GM23248 (cell line): Measurements from ENCODE around the gene USP53. TPM values are rescaled to one million over a fixed set of nuclear protein-coding genes. Genes with fewer than 3 reads are reported as not detected.
A peak's percentile ranks its signal among the peaks of the same experiment; 100 is the strongest.

Experiments
- DNase-seq: peaks from one replicate; pipeline ENCODE4 v3.0.0-alpha.2; 2015
- H2AFZ ChIP-seq: fragments of 200-600 bp; sonication (generic); 2 replicates; pipeline ENCODE4 v1.6.1; 2016; ENCODE audit warnings: antibody characterized with exemption
- H3F3A ChIP-seq: fragments of 200-600 bp; sonication (generic); 2 replicates; pipeline ENCODE4 v1.6.1; 2016; ENCODE audit warnings: mild to moderate bottlenecking, antibody characterized with exemption, mixed run types; ENCODE audit not compliant: insufficient read depth
- H3K27ac ChIP-seq: fragments of 200-600 bp; sonication (generic); 2 replicates; pipeline ENCODE4 v1.5.1; 2016; ENCODE audit warnings: mild to moderate bottlenecking
- H3K27me3 ChIP-seq: fragments of 200-600 bp; sonication (generic); replicated peaks from 2 replicates; pipeline ENCODE4 v1.6.1; 2016; ENCODE audit warnings: mild to moderate bottlenecking; ENCODE audit not compliant: insufficient read depth
- H3K36me3 ChIP-seq: fragments of 200-600 bp; sonication (generic); 2 replicates; pipeline ENCODE4 v1.6.1; 2016; ENCODE audit warnings: low read depth, mild to moderate bottlenecking
- H3K4me1 ChIP-seq: fragments of 200-600 bp; sonication (generic); 2 replicates; pipeline ENCODE4 v1.6.1; 2016; ENCODE audit warnings: mild to moderate bottlenecking; ENCODE audit not compliant: insufficient read depth
- H3K4me2 ChIP-seq: fragments of 200-600 bp; sonication (generic); one replicate; pipeline ENCODE4 v1.6.1; 2016; ENCODE audit warnings: mild to moderate bottlenecking; ENCODE audit not compliant: unreplicated experiment
- H3K4me3 ChIP-seq: fragments of 200-600 bp; sonication (generic); 2 replicates; pipeline ENCODE4 v1.5.1; 2016; ENCODE audit warnings: mild to moderate bottlenecking
- H3K79me2 ChIP-seq: fragments of 200-600 bp; sonication (generic); 2 replicates; pipeline ENCODE4 v1.6.1; 2016; ENCODE audit warnings: mild to moderate bottlenecking; ENCODE audit not compliant: insufficient read depth
- H3K9ac ChIP-seq: fragments of 200-600 bp; sonication (generic); 2 replicates; pipeline ENCODE4 v1.6.1; 2016; ENCODE audit warnings: mild to moderate bottlenecking
- H3K9me2 ChIP-seq: fragments of 200-600 bp; sonication (generic); 2 replicates; pipeline ENCODE4 v1.6.1; 2016; ENCODE audit warnings: mixed run types, mild to moderate bottlenecking, moderate library complexity; ENCODE audit not compliant: insufficient read depth
- H3K9me3 ChIP-seq: fragments of 200-600 bp; sonication (generic); one replicate; pipeline ENCODE4 v1.6.1; 2017; ENCODE audit warnings: low read depth
- H4K20me1 ChIP-seq: fragments of 200-600 bp; sonication (generic); 2 replicates; pipeline ENCODE4 v1.6.0; 2016; ENCODE audit not compliant: insufficient read depth
- EZH2 ChIP-seq: fragments of 200-600 bp; sonication (generic); IDR thresholded peaks from 2 replicates; pipeline ENCODE4 v1.6.1; 2018; ENCODE audit warnings: antibody characterized with exemption, mild to moderate bottlenecking; ENCODE audit not compliant: insufficient read depth, poor library complexity, severe bottlenecking
- EZH2phosphoT487 ChIP-seq: fragments of 200-600 bp; sonication (generic); IDR thresholded peaks from 2 replicates; pipeline ENCODE4 v1.6.1; 2018; ENCODE audit warnings: antibody characterized with exemption, moderate library complexity, mild to moderate bottlenecking, low read depth; ENCODE audit not compliant: insufficient read depth
- WGBS, 2 experiments: methylation state at CpG; one replicate each; pipeline ENCODE4 v1.1.6; 2015 to 2017; ENCODE audit warnings: low lambda C conversion rate in 2 of 2, low coverage in 1 of 2; ENCODE audit errors: missing lambda C conversion rate in 2 of 2; 5-methylcytosine and 5-hydroxymethylcytosine counted together
- in situ Hi-C: fragments of 300-500 bp; cut with MboI; formaldehyde crosslinking; loops from 2 replicates; pipeline ENCODE4 v1.15.0; 2020
- polyA plus RNA-seq: library from polyadenylated mRNA; unstranded; fragments of >200 nt; fragmentation: Nextera tagmentation; extraction: Ambion mirVana; gene quantifications from 2 replicates; pipeline ENCODE4 v1.2.1, GENCODE V29; 2016
- total RNA-seq: library from RNA; depleted of rRNA; stranded (reverse); fragments of >200 nt; shearing (Covaris generic); gene quantifications from 2 replicates; pipeline ENCODE4 v1.2.3, GENCODE V29; 2014

The USP53 gene
- total and polyA plus RNA-seq, 2 experiments from 2014 or later, result 26.0 to 42.4 TPM

DNA sequence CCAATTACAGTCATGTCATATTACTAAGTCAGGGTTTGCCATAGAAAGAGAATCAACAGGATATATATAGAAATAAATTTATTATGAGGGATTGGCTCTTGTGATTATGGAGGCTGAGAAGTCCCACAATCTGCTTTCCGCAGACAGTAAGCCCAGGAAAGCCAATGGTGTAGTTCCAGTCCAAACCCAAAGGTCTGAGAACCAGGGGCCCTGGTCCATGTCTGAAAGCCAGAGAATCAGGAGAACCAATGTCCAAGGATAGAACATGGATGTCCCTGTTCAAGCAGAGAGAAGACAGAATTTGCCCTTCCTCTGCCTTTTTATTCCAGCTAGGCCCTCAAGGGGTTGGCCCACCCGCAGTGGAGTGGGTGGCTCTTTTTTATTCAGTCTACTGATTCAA is 83.8 kb downstream of the USP53 start:
- DNase-seq, result no peak
- 94 to 96% methylated on average over 2 of the region's 2 CpGs for WGBS, 2 experiments
- in situ Hi-C loops, result loop anchor here (10.0 kb wide), 1 partner anchor 312 kb away; no protein-coding TSS in a partner anchor
- no peak overlapping the region for H3K9ac ChIP-seq
- TF ChIP-seq EZH2, result no peak
- no peak for TF ChIP-seq EZH2phosphoT487
- no peaks in the 10 kb centered on the region for H4K20me1 ChIP-seq
- H3K9me2 ChIP-seq, result no peaks in the 10 kb centered on the region
- no peak overlapping the region for H3K27ac ChIP-seq
- no peak overlapping the region for H2AFZ ChIP-seq
- no peak overlapping the region for H3K4me2 ChIP-seq
- peaks cover 79% of the 10 kb centered on the region for H3F3A ChIP-seq
- peaks cover 59% of the 10 kb centered on the region for H3K79me2 ChIP-seq
- peaks cover 51% of the 10 kb centered on the region for H3K36me3 ChIP-seq
- no peak overlapping the region for H3K4me3 ChIP-seq
- no peaks in the 10 kb centered on the region for H3K27me3 ChIP-seq
- peaks cover 15% of the 10 kb centered on the region; the same call in 1 of the 2 replicates for H3K4me1 ChIP-seq
- H3K9me3 ChIP-seq, result no peaks in the 10 kb centered on the region

- Histone ChIP-seq H3K4me3 (peak overlapping the region; percentile 82), H3K9me3 (no peaks in the 10 kb centered on the region), H3K27me3 (no peaks in the 10 kb centered on the region), H4K20me1 (no peaks in the 10 kb centered on the region), H3K4me1 (peaks cover 15% of the 10 kb centered on the region; the same call in 1 of the 2 replicates), H3K9ac (peak overlapping the region; percentile 87), H3K4me2 (peak overlapping the region; percentile 86), H3F3A (peaks cover 75% of the 10 kb centered on the region), H3K9me2 (no peaks in the 10 kb centered on the region), H2AFZ (no peak overlapping the region), H3K79me2 (peaks cover 59% of the 10 kb centered on the region), H3K27ac (no peak overlapping the region), H3K36me3 (peaks cover 42% of the 10 kb centered on the region)
- in situ Hi-C loops, result loop anchor here (10.0 kb wide), 1 partner anchor 313 kb away; no protein-coding TSS in a partner anchor
- TF ChIP-seq EZH2phosphoT487, result no peak
- TF ChIP-seq EZH2, result no peak
- 96 to 97% methylated on average over 1 of the region's 1 CpG for WGBS, 2 experiments
- no peak for DNase-seq
Observed at GRCh38 chr4:119297795-119298194, 85.3 kb downstream of the USP53 start.

DNA sequence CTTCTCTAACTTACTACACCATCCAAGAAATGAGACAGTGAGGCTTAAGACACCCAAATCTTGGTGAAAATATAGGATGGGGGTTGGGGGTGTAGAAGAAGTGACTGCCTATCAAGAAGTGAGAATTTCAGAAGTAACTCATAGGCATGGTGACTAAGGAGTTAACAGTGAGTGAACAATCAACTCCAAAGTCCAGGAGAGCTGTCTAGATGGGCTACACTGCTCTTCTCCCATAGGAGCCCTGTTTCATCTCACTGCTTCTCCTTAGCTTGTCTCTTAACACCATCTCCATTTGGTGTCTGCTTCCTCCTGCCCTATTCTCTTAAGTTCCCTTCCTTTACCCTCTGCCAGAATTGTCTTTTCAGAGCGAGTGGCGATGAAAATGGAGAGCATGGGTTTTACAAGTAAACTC is 86.8 kb downstream of the USP53 start:
- peak overlapping the region; percentile 97 for H2AFZ ChIP-seq
- no peak for TF ChIP-seq EZH2
- no peak for TF ChIP-seq EZH2phosphoT487
- H3K27ac ChIP-seq, result peak overlapping the region; percentile 83
- H3K9me3 ChIP-seq, result no peaks in the 10 kb centered on the region
- peaks cover 15% of the 10 kb centered on the region; the same call in 1 of the 2 replicates for H3K4me1 ChIP-seq
- in situ Hi-C loops, result loop anchor here (10.0 kb wide), 1 partner anchor 314 kb away; no protein-coding TSS in a partner anchor
- WGBS, 2 experiments, result 0% methylated on average over 2 of the region's 2 CpGs
- peak overlapping the region; percentile 86 for H3K4me2 ChIP-seq
- H3K4me3 ChIP-seq, result peak overlapping the region; percentile 82
- no peaks in the 10 kb centered on the region for H3K27me3 ChIP-seq
- no peaks in the 10 kb centered on the region for H3K9me2 ChIP-seq
- no peaks in the 10 kb centered on the region for H4K20me1 ChIP-seq
- H3K9ac ChIP-seq, result peak overlapping the region; percentile 87
- peaks cover 54% of the 10 kb centered on the region for H3K79me2 ChIP-seq
- H3K36me3 ChIP-seq, result peaks cover 35% of the 10 kb centered on the region
- H3F3A ChIP-seq, result peaks cover 61% of the 10 kb centered on the region
- DNase-seq, result peak; percentile 46

DNA sequence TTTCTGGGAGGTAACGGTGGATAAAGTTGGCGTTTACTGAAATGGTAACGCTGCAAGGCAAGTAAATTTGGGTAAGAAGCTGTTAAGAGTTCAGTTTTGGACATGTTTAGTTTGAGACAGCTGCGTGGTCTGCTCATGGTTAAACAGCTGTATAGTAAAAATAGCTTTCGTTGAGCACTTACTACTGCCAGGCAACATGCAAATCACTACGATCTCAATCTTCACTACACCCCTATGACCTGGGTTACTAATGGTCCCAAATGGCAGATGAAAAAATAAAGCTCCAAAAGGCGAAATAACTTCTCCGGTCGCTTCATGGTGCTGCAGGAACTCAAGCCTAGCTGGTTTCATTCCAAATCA is 87.2 kb downstream of the USP53 start:
- H3K4me3 ChIP-seq, result peak overlapping the region; percentile 82
- in situ Hi-C loops, result loop anchor here (10.0 kb wide), 1 partner anchor 315 kb away; no protein-coding TSS in a partner anchor
- H3K27me3 ChIP-seq, result no peaks in the 10 kb centered on the region
- peaks cover 15% of the 10 kb centered on the region; the same call in 1 of the 2 replicates for H3K4me1 ChIP-seq
- H3K27ac ChIP-seq, result peak overlapping the region; percentile 83
- TF ChIP-seq EZH2phosphoT487 (no peak), EZH2 (no peak)
- peak overlapping the region; percentile 97 for H2AFZ ChIP-seq
- H4K20me1 ChIP-seq, result no peaks in the 10 kb centered on the region
- no peaks in the 10 kb centered on the region for H3K9me2 ChIP-seq
- no peaks in the 10 kb centered on the region for H3K9me3 ChIP-seq
- peaks cover 35% of the 10 kb centered on the region for H3K36me3 ChIP-seq
- H3K4me2 ChIP-seq, result peak overlapping the region; percentile 86
- peaks cover 50% of the 10 kb centered on the region for H3K79me2 ChIP-seq
- WGBS, 2 experiments, result 1 to 2% methylated on average over 9 of the region's 9 CpGs
- H3K9ac ChIP-seq, result peak overlapping the region; percentile 87
- peaks cover 56% of the 10 kb centered on the region for H3F3A ChIP-seq
- DNase-seq, result no peak
